Ovary (tissue), 9 donors: ENCODE measurements around the gene IL23R. TPM values are rescaled to one million over a fixed set of nuclear protein-coding genes. Genes with fewer than 3 reads are reported as not detected.

Source experiments
- DNase-seq, 5 donors: peaks; one replicate each; pipeline ENCODE4 v3.0.0-alpha.2; 2019 to 2020
- H3K27ac ChIP-seq, 2 donors: fragments of 200-600 bp; one replicate each; pipeline versions ENCODE4 v1.5.1 to v1.8.0; 2019 to 2022
- H3K27me3 ChIP-seq: fragments of 200-600 bp; one replicate; pipeline ENCODE4 v1.8.0; 2022
- H3K36me3 ChIP-seq: fragments of 200-600 bp; sonication (generic); one replicate; pipeline ENCODE4 v1.5.1; 2019
- H3K4me1 ChIP-seq: one replicate; pipeline ENCODE4 v1.8.1; 2013; ENCODE audit warnings: mild to moderate bottlenecking, moderate library complexity; ENCODE audit not compliant: insufficient read depth
- H3K4me3 ChIP-seq: fragments of 200-600 bp; sonication (generic); one replicate; pipeline ENCODE4 v1.5.1; 2017
- H3K9me3 ChIP-seq, 2 donors: fragments of 200-600 bp in 1 of 2; sonication (generic) in 1 of 2; one replicate each; pipeline versions ENCODE4 v1.5.1 to v1.8.1; 2013 to 2019; ENCODE audit warnings: mild to moderate bottlenecking in 1 of 2, moderate library complexity in 1 of 2
- EP300 ChIP-seq: sonication (generic); formaldehyde crosslinking; IDR thresholded peaks from one replicate; pipeline ENCODE4 v1.6.1; 2017; ENCODE audit warnings: antibody characterized with exemption
- POLR2A ChIP-seq: fragments of 450-650 bp; IDR thresholded peaks from one replicate; pipeline ENCODE4 v1.6.1; 2017; ENCODE audit warnings: antibody characterized with exemption, mild to moderate bottlenecking, moderate library complexity
- WGBS, 3 donors: extraction: QIAGEN DNeasy Blood & Tissue Kit in 1 of 3; methylation state at CpG; one replicate each; pipeline versions ENCODE4 v1.1.5 to v1.1.7; 2013 to 2017; 5-methylcytosine and 5-hydroxymethylcytosine counted together
- intact Hi-C, 4 donors: fragments of 100-400 bp; cut with DNase I; formaldehyde crosslinking; loops; one replicate each; pipeline versions ENCODE4 v1.11.0 to v1.15.1; 2022 to 2023
- polyA plus RNA-seq, 2 donors: library from polyadenylated mRNA; stranded (reverse); fragments of 200-250 nt in 1 of 2; fragments of 350-450 nt in 1 of 2; fragmentation: Illumina TruSeq in 1 of 2; extraction: RNeasy Lipid Tissue Mini Kit (QIAGEN cat#74804) in 1 of 2; gene quantifications; one replicate each; pipeline ENCODE4 v1.2.3, GENCODE V29; 2013 to 2014
- total RNA-seq, 7 donors: library from RNA; depleted of rRNA in 2 of 7; stranded (reverse); fragments of >200 nt in 2 of 7; fragmentation: NEBNext Ultra II Directional in 3 of 7; extraction: Animal tissue kit (Norgen Biotek cat#: 25700) in 3 of 7; gene quantifications; one replicate each; pipeline versions ENCODE4 v1.1.0 to v1.2.4, GENCODE V29; 2016 to 2023
- TF ChIP-seq, protein P1 (sequence below), 3 donors: fragments of 450-650 bp in 2 of 3; fragments of 200-600 bp in 1 of 3; IDR thresholded peaks; one replicate each; pipeline versions ENCODE4 v1.5.1 to v1.8.0; 2016 to 2022; ENCODE audit warnings: antibody characterized with exemption in 3 of 3, mild to moderate bottlenecking in 1 of 3
- donor health status: DM: no; HTN: no; CAD: no; lungs with moderate emphysema.
- donor health status: DM: no; HTN: no; CAD: no.
- donor health status: Bipolar disorder and iron deficiency.
- donor health status: DM: yes; HTN: yes; CAD: no.
- donor health status: DM: no; HTN: no; CAD: no.
- donor health status: DM: yes; HTN: yes; CAD: no.

IL23R gene
- total and polyA plus RNA-seq, 9 donors, result 0.02 to 0.68 TPM; not detected in 7

DNA sequence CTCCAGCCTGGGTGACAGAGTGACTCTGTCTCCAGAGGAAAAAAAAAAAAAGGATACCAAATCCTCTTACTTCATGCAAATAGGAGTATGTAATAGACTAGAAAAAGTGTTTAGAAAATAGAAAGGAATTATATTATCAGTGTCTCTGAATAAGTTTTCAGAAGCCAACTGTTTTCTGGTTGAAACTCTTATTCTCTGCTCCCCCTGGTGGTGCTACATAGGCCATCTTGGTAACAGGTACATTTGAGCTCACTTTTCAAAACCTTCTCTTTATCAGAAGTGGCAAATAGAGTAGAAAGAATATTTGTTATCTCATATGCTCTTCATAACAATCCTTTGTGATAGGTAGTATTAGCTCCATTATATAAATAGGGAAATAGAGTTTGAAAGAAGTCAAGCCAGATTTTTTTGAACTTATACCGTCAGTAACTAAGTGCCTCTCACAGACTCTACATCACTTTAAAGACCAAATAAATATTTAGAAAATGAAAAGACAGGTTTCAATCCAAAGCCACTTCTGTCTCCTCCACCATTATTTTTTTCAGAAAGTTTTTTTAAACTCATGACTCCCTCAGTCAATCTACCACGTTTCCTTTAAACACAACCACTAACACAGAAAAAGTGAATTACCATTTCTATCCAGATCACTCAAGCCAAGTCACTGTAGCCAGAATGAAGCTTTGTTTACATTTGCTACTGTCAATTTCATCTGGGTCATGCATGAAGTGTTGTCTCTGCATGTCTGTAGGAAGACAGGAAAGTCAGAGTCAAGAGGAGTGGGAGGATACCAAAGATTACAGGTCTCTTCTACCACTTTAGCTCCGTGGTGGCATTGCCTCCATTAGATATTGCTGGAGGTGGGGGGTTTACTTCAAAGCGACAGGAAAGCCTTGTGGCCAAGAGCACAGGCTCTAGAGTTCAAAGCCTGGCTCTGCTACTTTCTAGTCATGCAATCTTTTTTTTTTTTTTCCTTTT lies 45.6 kb downstream of the IL23R start:
- Histone ChIP-seq H3K36me3 (no peaks in the 10 kb centered on the region), H3K4me3 (no peak overlapping the region), H3K27ac (no peak overlapping the region), H3K27me3 (no peaks in the 10 kb centered on the region), H3K4me1 (no peaks in the 10 kb centered on the region), H3K9me3 (no peaks in the 10 kb centered on the region)
- TF ChIP-seq, protein P1, sequence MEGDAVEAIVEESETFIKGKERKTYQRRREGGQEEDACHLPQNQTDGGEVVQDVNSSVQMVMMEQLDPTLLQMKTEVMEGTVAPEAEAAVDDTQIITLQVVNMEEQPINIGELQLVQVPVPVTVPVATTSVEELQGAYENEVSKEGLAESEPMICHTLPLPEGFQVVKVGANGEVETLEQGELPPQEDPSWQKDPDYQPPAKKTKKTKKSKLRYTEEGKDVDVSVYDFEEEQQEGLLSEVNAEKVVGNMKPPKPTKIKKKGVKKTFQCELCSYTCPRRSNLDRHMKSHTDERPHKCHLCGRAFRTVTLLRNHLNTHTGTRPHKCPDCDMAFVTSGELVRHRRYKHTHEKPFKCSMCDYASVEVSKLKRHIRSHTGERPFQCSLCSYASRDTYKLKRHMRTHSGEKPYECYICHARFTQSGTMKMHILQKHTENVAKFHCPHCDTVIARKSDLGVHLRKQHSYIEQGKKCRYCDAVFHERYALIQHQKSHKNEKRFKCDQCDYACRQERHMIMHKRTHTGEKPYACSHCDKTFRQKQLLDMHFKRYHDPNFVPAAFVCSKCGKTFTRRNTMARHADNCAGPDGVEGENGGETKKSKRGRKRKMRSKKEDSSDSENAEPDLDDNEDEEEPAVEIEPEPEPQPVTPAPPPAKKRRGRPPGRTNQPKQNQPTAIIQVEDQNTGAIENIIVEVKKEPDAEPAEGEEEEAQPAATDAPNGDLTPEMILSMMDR (IDR thresholded peaks at IDR 0.05), result peak in 1 of 3 donors; percentile 7
- TF ChIP-seq POLR2A, result no peak
- WGBS, 3 donors, result 45 to 64% (median 53%) methylated on average over 4 of the region's 4 CpGs
- intact Hi-C loops, result loop anchor here in 1 of 4 donors (10.0 kb wide), 1 partner anchor 283 kb away; no protein-coding TSS in a partner anchor
- DNase-seq, result no peak

DNA sequence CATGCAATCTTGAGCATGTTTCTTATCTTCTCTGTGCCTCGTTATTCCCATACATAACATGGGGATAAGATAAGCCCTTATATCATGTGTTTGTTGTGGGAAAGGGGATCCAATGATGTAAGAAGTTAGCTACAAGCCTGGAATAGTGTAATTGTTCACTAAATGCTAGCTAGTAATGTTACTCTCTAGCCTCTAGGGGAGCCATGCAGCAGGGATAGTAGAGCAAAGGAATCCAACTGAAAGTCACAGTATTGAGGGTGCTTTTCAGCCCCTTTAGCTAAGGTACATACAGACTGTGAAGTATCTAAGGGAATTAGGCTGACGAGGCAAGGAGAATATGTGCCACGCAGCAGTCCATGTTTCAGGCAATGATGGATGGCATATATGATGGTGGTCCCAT lies 46.9 kb downstream of the IL23R start:
- no peaks in the 10 kb centered on the region for H3K9me3 ChIP-seq
- DNase-seq, result no peak
- H3K36me3 ChIP-seq, result no peaks in the 10 kb centered on the region
- no peak overlapping the region for H3K4me3 ChIP-seq
- no peaks in the 10 kb centered on the region for H3K4me1 ChIP-seq
- TF ChIP-seq, protein P1 (IDR thresholded peaks at IDR 0.05), result no peak
- TF ChIP-seq POLR2A, result no peak
- H3K27me3 ChIP-seq, result no peaks in the 10 kb centered on the region
- 40 to 71% (median 48%) methylated on average over 3 of the region's 3 CpGs for WGBS, 3 donors
- intact Hi-C loops, result loop anchor here in 1 of 4 donors (10.0 kb wide), 1 partner anchor 282 kb away; no protein-coding TSS in a partner anchor
- H3K27ac ChIP-seq, result no peak overlapping the region

DNA sequence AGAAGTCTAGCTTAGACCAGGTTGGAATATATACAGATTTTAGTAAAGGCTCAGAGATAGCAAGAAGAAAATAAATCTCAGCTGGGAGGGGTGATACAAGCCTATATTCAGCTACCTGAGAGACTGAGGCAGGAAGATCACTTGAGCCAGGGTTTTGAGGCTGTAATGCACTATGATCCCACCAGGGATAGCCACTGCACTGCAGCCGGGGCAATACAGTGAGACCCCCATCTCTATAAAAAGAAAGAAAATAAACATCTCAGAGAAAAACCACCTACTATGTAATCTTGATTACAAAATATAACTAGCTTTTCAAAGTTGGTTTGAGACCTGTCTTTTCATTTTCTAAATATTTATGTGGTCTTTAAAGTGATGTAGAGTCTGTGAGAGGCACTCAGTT lies 47.7 kb downstream of the IL23R start:
- intact Hi-C loops, result loop anchor here in 1 of 4 donors (10.0 kb wide), 1 partner anchor 281 kb away; no protein-coding TSS in a partner anchor
- Histone ChIP-seq H3K27ac (no peak overlapping the region), H3K9me3 (no peaks in the 10 kb centered on the region), H3K36me3 (no peaks in the 10 kb centered on the region), H3K27me3 (no peaks in the 10 kb centered on the region), H3K4me3 (no peak overlapping the region), H3K4me1 (no peaks in the 10 kb centered on the region)
- 89 to 95% (median 95%) methylated on average over 1 of the region's 1 CpG for WGBS, 3 donors
- no peak for TF ChIP-seq EP300
- TF ChIP-seq POLR2A, result no peak
- TF ChIP-seq, protein P1 (IDR thresholded peaks at IDR 0.05), result no peak
- no peak for DNase-seq

DNA sequence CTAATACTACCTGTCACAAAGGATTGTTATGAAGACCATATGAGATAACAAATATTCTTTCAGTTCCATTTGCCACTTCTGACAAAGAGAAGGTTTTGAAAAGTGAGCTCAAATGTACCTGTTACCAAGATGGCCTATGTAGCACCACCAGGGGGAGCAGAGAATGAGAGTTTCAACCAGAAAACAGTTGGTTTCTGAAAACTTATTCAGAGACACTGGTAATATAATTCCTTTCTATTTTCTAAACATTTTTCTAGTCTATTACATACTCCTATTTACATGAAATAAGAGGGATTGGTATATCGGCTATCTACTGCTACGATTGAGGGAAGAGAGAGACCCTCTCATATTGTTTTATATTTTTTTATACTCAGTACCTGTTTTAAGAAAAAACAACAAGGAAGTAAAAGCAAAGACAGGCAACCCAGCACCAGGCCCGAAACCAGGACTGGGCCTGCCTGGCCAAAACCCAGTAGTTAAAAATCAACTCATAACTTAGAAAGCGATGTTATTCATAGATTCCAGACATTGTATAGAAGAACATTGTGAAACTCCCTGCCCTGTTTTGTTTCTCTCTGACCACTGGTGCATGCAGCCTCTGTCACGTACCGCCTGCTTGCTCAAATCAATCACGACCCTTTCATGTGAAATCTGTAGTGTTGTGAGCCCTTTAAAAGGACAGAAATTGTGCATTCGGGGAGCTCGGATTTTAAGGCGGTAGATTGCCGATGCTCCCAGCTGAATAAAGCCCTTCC lies 48.3 kb downstream of the IL23R start:
- intact Hi-C loops, result loop anchor here in 2 of 4 donors (5.0 to 10.0 kb wide), 2 partner anchors 280 to 283 kb away; no protein-coding TSS in a partner anchor
- H3K27ac ChIP-seq, result no peak overlapping the region
- H3K9me3 ChIP-seq, result no peaks in the 10 kb centered on the region
- no peaks in the 10 kb centered on the region for H3K4me1 ChIP-seq
- no peak overlapping the region for H3K4me3 ChIP-seq
- no peak for DNase-seq
- TF ChIP-seq EP300, result no peak
- TF ChIP-seq, protein P1 (IDR thresholded peaks at IDR 0.05), result no peak
- no peak for TF ChIP-seq POLR2A
- WGBS, 3 donors, result 89 to 91% (median 91%) methylated on average over 11 of the region's 11 CpGs
- no peaks in the 10 kb centered on the region for H3K36me3 ChIP-seq
- H3K27me3 ChIP-seq, result no peaks in the 10 kb centered on the region
